Measurements from ENCODE around the gene SPATA20. TPM values are rescaled to one million over a fixed set of nuclear protein-coding genes. Genes with fewer than 3 reads are reported as not detected.

Gene SPATA20
- total RNA-seq, 1 experiment from 2014 or later: 33.2 TPM

- CTCF ChIA-PET: interaction anchor here (0.6 kb wide), 1 partner anchor 108 kb away, joined by 3 read pairs; no protein-coding TSS in a partner anchor
- no peak for DNase-seq
- H3K27me3 Mint-ChIP-seq (ENCODE audit: unreplicated experiment): peaks cover 95% of the 10 kb centered on the region
- no peaks in the 10 kb centered on the region for H3K4me1 Mint-ChIP-seq (ENCODE audit: low read depth, unreplicated experiment)
- H3K9me3 Mint-ChIP-seq (ENCODE audit: low read depth, unreplicated experiment): no peaks in the 10 kb centered on the region
- intact Hi-C loops (cut with micrococcal nuclease; ENCODE audit: unreplicated experiment): no loop called here
- no peak overlapping the region for H3K27ac Mint-ChIP-seq (ENCODE audit: unreplicated experiment)
- no peak overlapping the region for H3K4me3 Mint-ChIP-seq (ENCODE audit: low read depth, unreplicated experiment)
- no peak for TF ChIP-seq CTCF (IDR thresholded peaks at IDR 0.05; ENCODE audit: unreplicated experiment)
- no TSS peak for BruUV-seq (replicated peaks)
- H3K36me3 Mint-ChIP-seq (ENCODE audit: insufficient read depth, unreplicated experiment): peaks cover 2% of the 10 kb centered on the region
Measured at GRCh38 chr17:50581316-50581715, 34.3 kb downstream of the SPATA20 start.

- Mint-ChIP-seq H3K27ac (ENCODE audit: unreplicated experiment) (no peak overlapping the region), H3K9me3 (ENCODE audit: low read depth, unreplicated experiment) (no peaks in the 10 kb centered on the region), H3K4me1 (ENCODE audit: low read depth, unreplicated experiment) (no peaks in the 10 kb centered on the region), H3K36me3 (ENCODE audit: insufficient read depth, unreplicated experiment) (peaks cover 4% of the 10 kb centered on the region), H3K27me3 (ENCODE audit: unreplicated experiment) (peaks cover 95% of the 10 kb centered on the region), H3K4me3 (ENCODE audit: low read depth, unreplicated experiment) (no peak overlapping the region)
- DNase-seq: no peak
- TF ChIP-seq CTCF (IDR thresholded peaks at IDR 0.05; ENCODE audit: unreplicated experiment): no peak
- intact Hi-C loops (cut with micrococcal nuclease; ENCODE audit: unreplicated experiment): no loop called here
- CTCF ChIA-PET: interaction anchor here (0.6 to 2.0 kb wide), 3 partner anchors 15 to 114 kb away, joined by 3 to 5 read pairs (median 3); no protein-coding TSS in a partner anchor
- no TSS peak for BruUV-seq (replicated peaks)
Measured at GRCh38 chr17:50582741-50583140, 35.8 kb downstream of the SPATA20 start.

GRCh38 chr17:50583641-50584040 is 36.7 kb downstream of the SPATA20 start:
- H3K4me3 Mint-ChIP-seq (ENCODE audit: low read depth, unreplicated experiment): no peak overlapping the region
- H3K27ac Mint-ChIP-seq (ENCODE audit: unreplicated experiment): no peak overlapping the region
- intact Hi-C loops (cut with micrococcal nuclease; ENCODE audit: unreplicated experiment): no loop called here
- peaks cover 93% of the 10 kb centered on the region for H3K27me3 Mint-ChIP-seq (ENCODE audit: unreplicated experiment)
- CTCF ChIA-PET: interaction anchor here (2.0 kb wide), 1 partner anchor 21 kb away, joined by 5 read pairs; no protein-coding TSS in a partner anchor
- peaks cover 4% of the 10 kb centered on the region for H3K36me3 Mint-ChIP-seq (ENCODE audit: insufficient read depth, unreplicated experiment)
- peaks cover 1% of the 10 kb centered on the region for H3K4me1 Mint-ChIP-seq (ENCODE audit: low read depth, unreplicated experiment)
- BruUV-seq (replicated peaks): no TSS peak
- H3K9me3 Mint-ChIP-seq (ENCODE audit: low read depth, unreplicated experiment): no peaks in the 10 kb centered on the region
- DNase-seq: no peak
- no peak for TF ChIP-seq CTCF (IDR thresholded peaks at IDR 0.05; ENCODE audit: unreplicated experiment)

GRCh38 chr17:50584116-50584515 is 37.1 kb downstream of the SPATA20 start:
- Mint-ChIP-seq H3K27ac (ENCODE audit: unreplicated experiment) (no peak overlapping the region), H3K36me3 (ENCODE audit: insufficient read depth, unreplicated experiment) (peaks cover 4% of the 10 kb centered on the region), H3K4me3 (ENCODE audit: low read depth, unreplicated experiment) (no peak overlapping the region), H3K4me1 (ENCODE audit: low read depth, unreplicated experiment) (peaks cover 6% of the 10 kb centered on the region), H3K9me3 (ENCODE audit: low read depth, unreplicated experiment) (no peaks in the 10 kb centered on the region), H3K27me3 (ENCODE audit: unreplicated experiment) (peaks cover 93% of the 10 kb centered on the region)
- TF ChIP-seq CTCF (IDR thresholded peaks at IDR 0.05; ENCODE audit: unreplicated experiment): no peak
- intact Hi-C loops (cut with micrococcal nuclease; ENCODE audit: unreplicated experiment): no loop called here
- DNase-seq: no peak
- CTCF ChIA-PET: no interaction called here
- no TSS peak for BruUV-seq (replicated peaks)
